Cardiac muscle cell (in vitro differentiated cells and primary cell): ENCODE results near the gene EFCAB11. TPM values are rescaled to one million over a fixed set of nuclear protein-coding genes. Genes with fewer than 3 reads are reported as not detected.

Experiments used
- DNase-seq, 2 donors: peaks; one replicate each; pipeline versions ENCODE4 v3.0.0 to v3.0.0-alpha.2; 2010 to 2017; ENCODE audit warnings: low read depth in 1 of 2, low spot score in 1 of 2
- H3K27ac ChIP-seq: fragments of 200-600 bp; sonication (generic); 2 replicates; pipeline ENCODE4 v1.5.1; 2016
- H3K27me3 ChIP-seq: fragments of 200-600 bp; sonication (generic); 2 replicates; pipeline ENCODE4 v1.6.0; 2016; ENCODE audit warnings: control low read depth
- H3K36me3 ChIP-seq: fragments of 200-600 bp; sonication (generic); 2 replicates; pipeline ENCODE4 v1.5.1; 2016; ENCODE audit warnings: control low read depth
- H3K4me1 ChIP-seq: fragments of 200-600 bp; sonication (generic); 2 replicates; pipeline ENCODE4 v1.8.1; 2017; ENCODE audit warnings: low read depth, mild to moderate bottlenecking, mixed run types
- H3K4me3 ChIP-seq: fragments of 200-600 bp; sonication (generic); 2 replicates; pipeline ENCODE4 v1.5.1; 2016; ENCODE audit warnings: mild to moderate bottlenecking
- H3K9me3 ChIP-seq: fragments of 200-600 bp; sonication (generic); 2 replicates; pipeline ENCODE4 v1.5.1; 2017; ENCODE audit warnings: low read depth, mild to moderate bottlenecking, control low read depth
- polyA plus RNA-seq: library from polyadenylated mRNA; unstranded; fragments of >200 nt; fragmentation: Nextera tagmentation; extraction: Ambion mirVana; gene quantifications from 2 replicates; pipeline ENCODE4 v1.2.1, GENCODE V29; 2016
- total RNA-seq: library from RNA; depleted of rRNA; stranded (reverse); fragments of >200 nt; gene quantifications from 2 replicates; pipeline ENCODE4 v1.2.3, GENCODE V29; 2016
- TF ChIP-seq, protein P1 (sequence below): IDR thresholded peaks from 2 replicates; pipeline ENCODE4 v1.5.1; 2012; ENCODE audit warnings: low read depth, mild to moderate bottlenecking, low read length

The EFCAB11 gene
- total and polyA plus RNA-seq, 2 experiments from 2014 or later: 12.3 to 20.3 TPM

DNA sequence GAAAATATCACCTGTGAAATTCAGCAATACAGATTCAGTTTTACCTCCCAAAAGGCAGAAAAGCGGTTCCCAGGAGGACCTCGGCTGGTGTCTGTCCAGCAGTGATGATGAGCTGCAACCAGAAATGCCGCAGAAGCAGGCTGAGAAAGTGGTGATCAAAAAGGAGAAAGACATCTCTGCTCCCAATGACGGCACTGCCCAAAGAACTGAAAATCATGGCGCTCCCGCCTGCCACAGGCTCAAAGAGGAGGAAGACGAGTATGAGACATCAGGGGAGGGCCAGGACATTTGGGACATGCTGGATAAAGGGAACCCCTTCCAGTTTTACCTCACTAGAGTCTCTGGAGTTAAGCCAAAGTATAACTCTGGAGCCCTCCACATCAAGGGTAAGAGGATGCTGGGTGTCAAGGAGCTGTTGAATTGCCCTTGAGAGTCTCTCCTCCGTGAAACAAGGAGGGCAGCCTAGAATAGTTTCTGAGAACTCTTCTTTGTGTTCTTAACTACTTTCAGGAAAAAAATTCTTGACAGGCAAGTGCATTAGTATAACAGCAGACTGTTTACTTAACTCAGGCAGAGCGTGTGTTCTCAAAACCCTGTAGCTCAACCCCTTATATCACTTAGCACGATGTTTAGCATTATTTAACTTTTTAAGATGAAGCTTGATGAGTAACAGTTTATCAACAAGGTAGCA is 8.9 kb upstream of the EFCAB11 start:
- TF ChIP-seq, protein P1, sequence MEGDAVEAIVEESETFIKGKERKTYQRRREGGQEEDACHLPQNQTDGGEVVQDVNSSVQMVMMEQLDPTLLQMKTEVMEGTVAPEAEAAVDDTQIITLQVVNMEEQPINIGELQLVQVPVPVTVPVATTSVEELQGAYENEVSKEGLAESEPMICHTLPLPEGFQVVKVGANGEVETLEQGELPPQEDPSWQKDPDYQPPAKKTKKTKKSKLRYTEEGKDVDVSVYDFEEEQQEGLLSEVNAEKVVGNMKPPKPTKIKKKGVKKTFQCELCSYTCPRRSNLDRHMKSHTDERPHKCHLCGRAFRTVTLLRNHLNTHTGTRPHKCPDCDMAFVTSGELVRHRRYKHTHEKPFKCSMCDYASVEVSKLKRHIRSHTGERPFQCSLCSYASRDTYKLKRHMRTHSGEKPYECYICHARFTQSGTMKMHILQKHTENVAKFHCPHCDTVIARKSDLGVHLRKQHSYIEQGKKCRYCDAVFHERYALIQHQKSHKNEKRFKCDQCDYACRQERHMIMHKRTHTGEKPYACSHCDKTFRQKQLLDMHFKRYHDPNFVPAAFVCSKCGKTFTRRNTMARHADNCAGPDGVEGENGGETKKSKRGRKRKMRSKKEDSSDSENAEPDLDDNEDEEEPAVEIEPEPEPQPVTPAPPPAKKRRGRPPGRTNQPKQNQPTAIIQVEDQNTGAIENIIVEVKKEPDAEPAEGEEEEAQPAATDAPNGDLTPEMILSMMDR: no peak
- no peak for DNase-seq
- Histone ChIP-seq H3K4me1 (peaks cover 32% of the 10 kb centered on the region), H3K27me3 (no peaks in the 10 kb centered on the region), H3K27ac (no peak overlapping the region), H3K36me3 (peaks cover 18% of the 10 kb centered on the region), H3K4me3 (no peak overlapping the region), H3K9me3 (no peaks in the 10 kb centered on the region)

DNA sequence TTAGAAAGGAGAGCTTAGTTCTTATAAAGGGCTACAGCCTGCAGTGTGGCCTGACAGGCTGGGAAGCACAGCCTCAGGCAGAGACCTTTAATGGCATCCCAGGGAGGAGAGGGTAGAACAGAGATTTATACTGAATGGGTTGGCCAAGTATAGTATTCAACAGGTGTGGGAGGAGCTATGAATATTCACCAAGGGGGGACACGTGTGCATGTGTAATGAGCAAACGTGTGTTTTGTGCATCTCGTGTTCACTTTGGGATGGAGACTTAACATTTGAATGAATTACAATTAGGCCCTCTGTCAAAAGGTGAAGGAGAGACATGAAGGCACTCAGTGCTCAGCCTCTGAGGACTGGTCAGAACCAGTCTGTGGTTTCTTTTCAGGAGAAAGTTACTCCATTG is 6.4 kb upstream of the EFCAB11 start:
- Histone ChIP-seq H3K27ac (peak overlapping the region; percentile 75), H3K27me3 (no peaks in the 10 kb centered on the region), H3K9me3 (no peaks in the 10 kb centered on the region), H3K36me3 (peaks cover 9% of the 10 kb centered on the region), H3K4me1 (peaks cover 42% of the 10 kb centered on the region), H3K4me3 (no peak overlapping the region)
- DNase-seq: no peak
- TF ChIP-seq, protein P1: no peak

DNA sequence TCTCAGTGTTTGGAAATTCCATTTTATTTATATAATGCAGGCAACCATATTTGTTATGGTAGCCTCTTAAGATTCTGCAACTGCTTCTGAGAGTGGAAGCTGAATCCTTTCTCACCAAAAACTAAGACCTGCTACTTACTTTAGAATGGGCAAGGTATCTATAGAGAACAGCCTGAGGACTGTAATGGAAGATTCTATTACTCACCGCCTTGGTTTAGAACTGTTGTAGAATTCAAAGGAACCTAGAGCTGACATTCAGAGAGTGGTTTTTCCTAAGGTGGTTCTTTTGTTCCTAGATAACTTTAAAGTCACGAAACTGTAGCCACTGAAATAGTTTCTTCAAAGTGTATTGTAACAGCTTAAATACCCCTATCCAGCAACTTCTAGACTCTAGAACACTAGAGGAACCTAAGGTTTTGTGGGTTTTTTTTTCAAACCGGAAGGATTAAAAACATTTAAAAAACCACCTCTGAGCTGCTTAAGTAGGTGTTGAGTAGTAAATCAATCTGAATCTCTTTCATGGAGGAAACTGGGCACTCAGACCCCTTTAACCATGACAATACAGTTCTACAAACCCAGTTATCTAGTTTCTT is 5.4 kb upstream of the EFCAB11 start:
- Histone ChIP-seq H3K4me1 (peaks cover 42% of the 10 kb centered on the region), H3K36me3 (peaks cover 9% of the 10 kb centered on the region), H3K27ac (peak overlapping the region; percentile 75), H3K9me3 (no peaks in the 10 kb centered on the region), H3K4me3 (no peak overlapping the region), H3K27me3 (no peaks in the 10 kb centered on the region)
- DNase-seq: no peak
- TF ChIP-seq, protein P1: no peak

DNA sequence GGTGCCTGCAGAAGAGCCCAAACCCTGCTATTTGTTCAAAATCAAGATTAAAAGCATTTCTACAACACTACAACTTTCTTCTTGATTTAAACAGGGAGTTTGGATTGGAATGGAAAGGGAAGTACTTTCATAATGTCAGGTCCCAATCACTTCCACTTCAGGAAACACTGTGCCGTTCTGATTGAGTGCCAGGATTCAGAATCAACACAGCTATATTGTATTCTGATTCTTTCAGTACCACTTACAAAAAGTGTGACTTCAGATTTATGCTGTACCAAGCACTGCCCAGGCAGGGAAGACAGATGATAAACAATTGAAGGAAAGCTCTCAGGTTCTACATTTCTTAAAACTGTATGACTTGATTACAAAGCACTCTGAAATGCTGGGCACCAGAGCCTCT is 4.4 kb upstream of the EFCAB11 start:
- TF ChIP-seq, protein P1: no peak
- DNase-seq: no peak
- Histone ChIP-seq H3K4me3 (no peak overlapping the region), H3K27me3 (no peaks in the 10 kb centered on the region), H3K36me3 (peaks cover 5% of the 10 kb centered on the region), H3K27ac (peak overlapping the region; percentile 75), H3K4me1 (peaks cover 42% of the 10 kb centered on the region), H3K9me3 (no peaks in the 10 kb centered on the region)

DNA sequence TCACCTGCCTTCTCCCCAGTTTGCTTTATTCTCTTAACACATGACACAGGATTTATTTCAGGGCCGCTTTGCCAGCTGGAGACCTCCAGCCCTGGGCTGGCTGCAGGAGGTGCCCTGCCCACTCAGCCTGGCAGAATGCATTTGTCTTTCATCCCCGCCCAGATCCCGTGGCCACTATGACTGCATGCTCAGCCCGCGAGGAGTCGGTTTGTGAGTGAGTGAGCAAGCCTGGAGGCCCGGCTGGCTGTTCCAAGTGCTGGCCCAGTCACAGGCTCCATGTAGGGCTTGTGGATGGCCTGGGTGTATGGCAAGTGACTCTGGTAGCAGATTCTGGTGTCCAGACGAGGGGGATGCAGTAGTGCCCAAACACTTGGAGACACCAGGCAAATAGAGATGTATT is 3.3 kb upstream of the EFCAB11 start:
- Histone ChIP-seq H3K4me1 (peaks cover 44% of the 10 kb centered on the region), H3K27me3 (no peaks in the 10 kb centered on the region), H3K27ac (no peak overlapping the region), H3K4me3 (no peak overlapping the region), H3K9me3 (no peaks in the 10 kb centered on the region), H3K36me3 (no peaks in the 10 kb centered on the region)
- TF ChIP-seq, protein P1: no peak
- no peak for DNase-seq
